ENCODE measurements around the gene DGCR8. TPM values are rescaled to one million over a fixed set of nuclear protein-coding genes. Genes with fewer than 3 reads are reported as not detected.
A peak's percentile ranks its signal among the peaks of the same experiment; 100 is the strongest.

DGCR8 gene
- total RNA-seq, 1 donor from 2014 or later = 29.0 TPM

DNA sequence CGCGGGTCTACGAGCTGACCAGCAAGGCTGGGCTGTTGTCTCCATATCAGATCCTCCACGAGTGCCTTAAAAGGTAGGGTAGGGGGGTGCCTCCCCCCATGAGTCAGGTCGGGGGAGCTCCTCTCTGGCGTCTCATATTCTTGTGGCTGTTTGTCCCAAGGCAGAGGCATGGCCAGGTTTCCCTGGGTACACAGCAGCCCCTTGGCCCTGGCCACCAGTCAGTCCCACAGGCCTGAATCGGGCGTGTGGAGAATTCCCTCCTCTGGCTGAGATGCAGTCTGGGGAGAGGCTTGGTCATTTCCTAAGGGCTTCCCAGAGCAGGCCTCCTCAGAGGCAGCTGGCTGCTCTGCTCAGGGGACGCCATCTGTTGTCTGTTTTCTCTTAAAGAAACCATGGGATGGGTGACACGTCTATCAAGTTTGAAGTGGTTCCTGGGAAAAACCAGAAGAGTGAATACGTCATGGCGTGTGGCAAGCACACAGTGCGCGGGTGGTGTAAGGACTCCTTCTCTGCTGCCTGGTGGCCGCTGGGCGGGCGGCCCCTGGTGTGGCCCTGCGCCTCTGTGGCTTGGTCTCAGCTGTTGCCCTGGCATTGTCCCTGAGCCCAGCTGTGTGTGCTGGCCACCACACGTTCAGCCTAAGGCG is 26.3 kb downstream of the DGCR8 start:
- H3K27ac Mint-ChIP-seq (ENCODE audit: unreplicated experiment) = no peak overlapping the region
- H3K4me3 Mint-ChIP-seq (ENCODE audit: unreplicated experiment) = no peak overlapping the region
- no peak overlapping the region for H3K27ac ChIP-seq (ENCODE audit: low read depth, low read length)
- no peak overlapping the region for H2AFZ ChIP-seq (ENCODE audit: low read depth, low read length)
- H4K20me1 ChIP-seq (ENCODE audit: insufficient read depth, low read length) = peaks cover 92% of the 10 kb centered on the region
- H3K4me1 Mint-ChIP-seq (ENCODE audit: low read depth, unreplicated experiment) = peaks cover 2% of the 10 kb centered on the region
- peaks cover 58% of the 10 kb centered on the region for H3K36me3 ChIP-seq (ENCODE audit: insufficient read depth, low read length)
- DNase-seq (ENCODE audit: low read depth) = no peak
- H3K4me3 ChIP-seq (ENCODE audit: insufficient read depth, low read depth, low read length) = no peak overlapping the region
- H3K9me3 Mint-ChIP-seq (ENCODE audit: unreplicated experiment) = no peaks in the 10 kb centered on the region
- no peaks in the 10 kb centered on the region for H3K9me3 ChIP-seq (ENCODE audit: insufficient read depth, low read depth, low read length)
- TF ChIP-seq, protein P1, sequence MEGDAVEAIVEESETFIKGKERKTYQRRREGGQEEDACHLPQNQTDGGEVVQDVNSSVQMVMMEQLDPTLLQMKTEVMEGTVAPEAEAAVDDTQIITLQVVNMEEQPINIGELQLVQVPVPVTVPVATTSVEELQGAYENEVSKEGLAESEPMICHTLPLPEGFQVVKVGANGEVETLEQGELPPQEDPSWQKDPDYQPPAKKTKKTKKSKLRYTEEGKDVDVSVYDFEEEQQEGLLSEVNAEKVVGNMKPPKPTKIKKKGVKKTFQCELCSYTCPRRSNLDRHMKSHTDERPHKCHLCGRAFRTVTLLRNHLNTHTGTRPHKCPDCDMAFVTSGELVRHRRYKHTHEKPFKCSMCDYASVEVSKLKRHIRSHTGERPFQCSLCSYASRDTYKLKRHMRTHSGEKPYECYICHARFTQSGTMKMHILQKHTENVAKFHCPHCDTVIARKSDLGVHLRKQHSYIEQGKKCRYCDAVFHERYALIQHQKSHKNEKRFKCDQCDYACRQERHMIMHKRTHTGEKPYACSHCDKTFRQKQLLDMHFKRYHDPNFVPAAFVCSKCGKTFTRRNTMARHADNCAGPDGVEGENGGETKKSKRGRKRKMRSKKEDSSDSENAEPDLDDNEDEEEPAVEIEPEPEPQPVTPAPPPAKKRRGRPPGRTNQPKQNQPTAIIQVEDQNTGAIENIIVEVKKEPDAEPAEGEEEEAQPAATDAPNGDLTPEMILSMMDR (IDR thresholded peaks at IDR 0.05; ENCODE audit: insufficient read depth, low read depth, low read length) = no peak
- TF ChIP-seq EZH2 (IDR thresholded peaks at IDR 0.05; ENCODE audit: insufficient read depth, low read length) = no peak
- H3K9ac ChIP-seq (ENCODE audit: low read length) = no peak overlapping the region
- H3K4me2 ChIP-seq (ENCODE audit: low read length) = no peak overlapping the region
- peaks cover 11% of the 10 kb centered on the region for H3K36me3 Mint-ChIP-seq (ENCODE audit: low read depth, unreplicated experiment)
- H3K4me1 ChIP-seq (ENCODE audit: insufficient read depth, low read length) = no peaks in the 10 kb centered on the region
- FAIRE-seq = no peak
- H3K79me2 ChIP-seq (ENCODE audit: insufficient read depth, low read length) = peaks cover 50% of the 10 kb centered on the region
- H3K27me3 Mint-ChIP-seq (ENCODE audit: low read depth, unreplicated experiment) = no peaks in the 10 kb centered on the region
- no peaks in the 10 kb centered on the region for H3K27me3 ChIP-seq (ENCODE audit: insufficient read depth, low read length)

DNA sequence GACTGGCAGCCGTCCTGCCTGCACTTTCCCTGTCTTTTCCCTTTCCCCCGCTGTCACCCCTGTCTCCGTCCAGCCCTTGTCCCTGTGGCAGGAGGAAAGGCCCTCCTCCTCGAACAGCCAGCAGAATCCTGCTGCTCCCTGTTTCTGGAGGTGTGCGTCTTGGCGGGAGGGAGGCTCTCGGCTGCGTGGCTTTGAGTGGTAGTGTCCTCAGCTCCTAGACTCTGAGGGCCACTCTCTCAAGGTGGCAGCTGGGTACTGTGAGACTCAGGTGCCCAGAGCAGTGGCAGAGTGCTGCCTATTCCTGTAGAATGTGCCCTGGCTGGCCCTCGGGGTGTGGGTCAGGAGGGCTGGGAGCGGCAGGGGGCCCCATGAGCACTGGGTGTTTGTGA is 26.8 kb downstream of the DGCR8 start:
- no peaks in the 10 kb centered on the region for H3K27me3 Mint-ChIP-seq (ENCODE audit: low read depth, unreplicated experiment)
- Histone ChIP-seq H3K79me2 (ENCODE audit: insufficient read depth, low read length) (peaks cover 45% of the 10 kb centered on the region), H3K27ac (ENCODE audit: low read depth, low read length) (no peak overlapping the region), H3K4me3 (ENCODE audit: insufficient read depth, low read depth, low read length) (no peak overlapping the region), H4K20me1 (ENCODE audit: insufficient read depth, low read length) (peaks cover 92% of the 10 kb centered on the region), H2AFZ (ENCODE audit: low read depth, low read length) (no peak overlapping the region), H3K9ac (ENCODE audit: low read length) (no peak overlapping the region), H3K4me1 (ENCODE audit: insufficient read depth, low read length) (no peaks in the 10 kb centered on the region), H3K9me3 (ENCODE audit: insufficient read depth, low read depth, low read length) (no peaks in the 10 kb centered on the region), H3K27me3 (ENCODE audit: insufficient read depth, low read length) (no peaks in the 10 kb centered on the region), H3K36me3 (ENCODE audit: insufficient read depth, low read length) (peaks cover 56% of the 10 kb centered on the region), H3K4me2 (ENCODE audit: low read length) (no peak overlapping the region)
- no peaks in the 10 kb centered on the region for H3K9me3 Mint-ChIP-seq (ENCODE audit: unreplicated experiment)
- peaks cover 11% of the 10 kb centered on the region for H3K36me3 Mint-ChIP-seq (ENCODE audit: low read depth, unreplicated experiment)
- TF ChIP-seq EZH2 (IDR thresholded peaks at IDR 0.05; ENCODE audit: insufficient read depth, low read length) = no peak
- TF ChIP-seq, protein P1 (IDR thresholded peaks at IDR 0.05; ENCODE audit: insufficient read depth, low read depth, low read length) = no peak
- H3K4me3 Mint-ChIP-seq (ENCODE audit: unreplicated experiment) = no peak overlapping the region
- no peak overlapping the region for H3K27ac Mint-ChIP-seq (ENCODE audit: unreplicated experiment)
- DNase-seq (ENCODE audit: low read depth) = no peak
- no peak for FAIRE-seq
- peaks cover 2% of the 10 kb centered on the region for H3K4me1 Mint-ChIP-seq (ENCODE audit: low read depth, unreplicated experiment)

DNA sequence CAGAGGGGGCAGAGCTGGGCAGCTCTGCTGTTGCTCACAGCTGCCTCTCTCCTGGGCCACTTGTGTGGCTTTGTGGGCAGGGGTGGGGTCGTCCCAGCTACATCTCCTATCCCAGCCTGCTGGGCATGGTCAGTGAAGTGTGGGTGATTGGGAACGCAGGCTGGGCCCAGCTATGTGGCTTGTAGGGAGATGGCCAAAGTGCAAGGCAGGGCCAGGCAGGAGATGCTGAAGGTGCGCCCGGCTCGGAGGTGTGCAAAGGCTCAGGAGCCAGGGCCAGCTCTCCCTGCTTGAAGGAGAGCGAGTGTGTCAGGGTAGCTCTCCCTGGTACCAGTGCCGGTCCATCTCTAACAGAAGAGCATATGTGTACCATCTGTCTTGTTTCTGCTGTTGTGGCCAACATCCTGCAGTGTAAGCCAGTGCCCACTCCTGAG is 27.4 kb downstream of the DGCR8 start:
- Histone ChIP-seq H3K79me2 (ENCODE audit: insufficient read depth, low read length) (peaks cover 39% of the 10 kb centered on the region), H3K9me3 (ENCODE audit: insufficient read depth, low read depth, low read length) (no peaks in the 10 kb centered on the region), H3K4me1 (ENCODE audit: insufficient read depth, low read length) (no peaks in the 10 kb centered on the region), H3K36me3 (ENCODE audit: insufficient read depth, low read length) (peaks cover 53% of the 10 kb centered on the region), H3K4me2 (ENCODE audit: low read length) (no peak overlapping the region), H4K20me1 (ENCODE audit: insufficient read depth, low read length) (peaks cover 93% of the 10 kb centered on the region), H2AFZ (ENCODE audit: low read depth, low read length) (no peak overlapping the region), H3K9ac (ENCODE audit: low read length) (no peak overlapping the region), H3K4me3 (ENCODE audit: insufficient read depth, low read depth, low read length) (no peak overlapping the region), H3K27me3 (ENCODE audit: insufficient read depth, low read length) (no peaks in the 10 kb centered on the region), H3K27ac (ENCODE audit: low read depth, low read length) (no peak overlapping the region)
- Mint-ChIP-seq H3K27ac (ENCODE audit: unreplicated experiment) (peak overlapping the region; percentile 15), H3K36me3 (ENCODE audit: low read depth, unreplicated experiment) (peaks cover 11% of the 10 kb centered on the region), H3K27me3 (ENCODE audit: low read depth, unreplicated experiment) (no peaks in the 10 kb centered on the region), H3K9me3 (ENCODE audit: unreplicated experiment) (no peaks in the 10 kb centered on the region), H3K4me3 (ENCODE audit: unreplicated experiment) (no peak overlapping the region), H3K4me1 (ENCODE audit: low read depth, unreplicated experiment) (peaks cover 2% of the 10 kb centered on the region)
- DNase-seq (ENCODE audit: low read depth) (no peak), FAIRE-seq (no peak)
- TF ChIP-seq, protein P1 (IDR thresholded peaks at IDR 0.05; ENCODE audit: insufficient read depth, low read depth, low read length) = no peak

All from astrocyte (in vitro differentiated cells and primary cell).